Gastrocnemius medialis (tissue), 4 donors: ENCODE data around the gene KCNH3. TPM values are rescaled to one million over a fixed set of nuclear protein-coding genes. Genes with fewer than 3 reads are reported as not detected.

ENCODE experiments used
- ATAC-seq, 2 donors: fragments of 150-250 bp; one replicate each; pipeline ENCODE4 v1.9.1; 2016
- DNase-seq, 2 donors: peaks; one replicate each; pipeline ENCODE4 v3.0.0-alpha.2; 2019
- H3K27ac ChIP-seq, 4 donors: fragments of 200-600 bp; sonication (generic); 1 replicate in 1 of 4; 2 replicates in 3 of 4; pipeline ENCODE4 v1.5.1; 2016 to 2018; ENCODE audit warnings: mild to moderate bottlenecking in 2 of 4, moderate library complexity in 1 of 4
- H3K27me3 ChIP-seq, 3 donors: fragments of 200-600 bp; sonication (generic) in 2 of 3; 1 replicate in 1 of 3; 2 replicates in 2 of 3; pipeline versions ENCODE4 v1.5.1 to v1.6.0; 2016 to 2019; ENCODE audit warnings: mild to moderate bottlenecking in 1 of 3, moderate library complexity in 1 of 3
- H3K36me3 ChIP-seq, 2 donors: fragments of 200-600 bp; sonication (generic) in 1 of 2; one replicate each; pipeline ENCODE4 v1.5.1; 2017 to 2018
- H3K4me1 ChIP-seq, 2 donors: fragments of 200-600 bp; sonication (generic) in 1 of 2; one replicate each; pipeline ENCODE4 v1.5.1; 2016 to 2017; ENCODE audit warnings: mild to moderate bottlenecking in 2 of 2
- H3K4me3 ChIP-seq, 4 donors: fragments of 200-600 bp; sonication (generic) in 3 of 4; 1 replicate in 1 of 4; 2 replicates in 3 of 4; pipeline ENCODE4 v1.5.1; 2016 to 2019; ENCODE audit warnings: mild to moderate bottlenecking in 2 of 4
- H3K9me3 ChIP-seq, 3 donors: fragments of 200-600 bp; sonication (generic) in 2 of 3; 1 replicate in 1 of 3; 2 replicates in 2 of 3; pipeline ENCODE4 v1.5.1; 2016 to 2019
- POLR2A ChIP-seq, 2 donors: fragments of 450-650 bp; IDR thresholded peaks; one replicate each; pipeline ENCODE4 v1.6.1; 2017; ENCODE audit warnings: antibody characterized with exemption in 2 of 2, mild to moderate bottlenecking in 2 of 2, moderate library complexity in 2 of 2
- in situ Hi-C, 4 donors: fragments of 200-750 bp; cut with MboI; loops; one replicate each; pipeline versions ENCODE4 v1.15.0 to v1.8.0; 2017; ENCODE audit warnings: low sequenced_read_pairs in 4 of 4
- intact Hi-C: fragments of 100-400 bp; cut with DNase I; formaldehyde crosslinking; loops from one replicate; pipeline ENCODE4 v1.15.1; 2023; ENCODE audit warnings: low total_unique reads
- total RNA-seq, 4 donors: library from RNA; depleted of rRNA; stranded (reverse); fragments of >200 nt; gene quantifications; one replicate each; pipeline versions ENCODE4 v1.1.0 to v1.2.3, GENCODE V29; 2016
- TF ChIP-seq, protein P1 (sequence below), 5 experiments: fragments of 450-650 bp in 3 of 5; fragments of 200-600 bp in 2 of 5; sonication (generic) in 2 of 5; IDR thresholded peaks in 4 of 5; conservative IDR thresholded peaks in 1 of 5; 1 replicate in 4 of 5; 2 replicates in 1 of 5; pipeline ENCODE4 v1.5.1; 2016 to 2019; ENCODE audit warnings: antibody characterized with exemption in 5 of 5, mild to moderate bottlenecking in 3 of 5, moderate library complexity in 3 of 5

Gene KCNH3
- total RNA-seq, 4 donors from 2014 or later = not detected

DNA sequence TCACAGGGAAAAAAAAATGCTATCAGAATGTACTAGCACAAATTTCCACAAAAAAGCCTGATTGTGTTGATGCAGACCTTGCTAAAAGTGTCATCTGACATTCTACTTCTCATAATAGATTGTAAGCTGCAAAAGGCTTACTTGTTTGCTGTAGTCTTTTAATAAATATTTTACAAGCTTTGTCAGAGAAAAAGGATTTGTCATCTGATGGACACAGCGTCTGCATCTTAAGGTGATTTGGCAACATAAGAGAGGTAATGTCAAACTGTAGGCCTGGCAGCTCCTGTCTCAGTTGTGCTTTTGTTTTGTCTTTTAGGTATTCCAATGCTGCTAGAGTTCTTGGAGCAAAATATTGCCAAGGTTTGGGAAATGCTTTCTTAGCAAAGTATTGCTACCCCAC lies 26.3 kb upstream of the KCNH3 start:
- intact Hi-C loops = no loop called here
- H3K9me3 ChIP-seq = no peaks in the 10 kb centered on the region
- in situ Hi-C loops = loop anchor here in 2 of 4 donors (10.0 kb wide), 1 partner anchor 158 kb away; no protein-coding TSS in a partner anchor
- H3K36me3 ChIP-seq = peaks cover 0 to 6% of the 10 kb centered on the region in 2 donors
- ATAC-seq (no peak), DNase-seq (no peak)
- TF ChIP-seq POLR2A (IDR thresholded peaks at IDR 0.05) = no peak
- TF ChIP-seq, protein P1, sequence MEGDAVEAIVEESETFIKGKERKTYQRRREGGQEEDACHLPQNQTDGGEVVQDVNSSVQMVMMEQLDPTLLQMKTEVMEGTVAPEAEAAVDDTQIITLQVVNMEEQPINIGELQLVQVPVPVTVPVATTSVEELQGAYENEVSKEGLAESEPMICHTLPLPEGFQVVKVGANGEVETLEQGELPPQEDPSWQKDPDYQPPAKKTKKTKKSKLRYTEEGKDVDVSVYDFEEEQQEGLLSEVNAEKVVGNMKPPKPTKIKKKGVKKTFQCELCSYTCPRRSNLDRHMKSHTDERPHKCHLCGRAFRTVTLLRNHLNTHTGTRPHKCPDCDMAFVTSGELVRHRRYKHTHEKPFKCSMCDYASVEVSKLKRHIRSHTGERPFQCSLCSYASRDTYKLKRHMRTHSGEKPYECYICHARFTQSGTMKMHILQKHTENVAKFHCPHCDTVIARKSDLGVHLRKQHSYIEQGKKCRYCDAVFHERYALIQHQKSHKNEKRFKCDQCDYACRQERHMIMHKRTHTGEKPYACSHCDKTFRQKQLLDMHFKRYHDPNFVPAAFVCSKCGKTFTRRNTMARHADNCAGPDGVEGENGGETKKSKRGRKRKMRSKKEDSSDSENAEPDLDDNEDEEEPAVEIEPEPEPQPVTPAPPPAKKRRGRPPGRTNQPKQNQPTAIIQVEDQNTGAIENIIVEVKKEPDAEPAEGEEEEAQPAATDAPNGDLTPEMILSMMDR (IDR thresholded peaks at IDR 0.05 in 4 of 5, conservative IDR thresholded peaks at IDR 0.05 in 1 of 5) = no peak
- H3K4me1 ChIP-seq = no peaks in the 10 kb centered on the region
- H3K4me3 ChIP-seq = no peak overlapping the region
- no peaks in the 10 kb centered on the region for H3K27me3 ChIP-seq
- no peak overlapping the region for H3K27ac ChIP-seq

DNA sequence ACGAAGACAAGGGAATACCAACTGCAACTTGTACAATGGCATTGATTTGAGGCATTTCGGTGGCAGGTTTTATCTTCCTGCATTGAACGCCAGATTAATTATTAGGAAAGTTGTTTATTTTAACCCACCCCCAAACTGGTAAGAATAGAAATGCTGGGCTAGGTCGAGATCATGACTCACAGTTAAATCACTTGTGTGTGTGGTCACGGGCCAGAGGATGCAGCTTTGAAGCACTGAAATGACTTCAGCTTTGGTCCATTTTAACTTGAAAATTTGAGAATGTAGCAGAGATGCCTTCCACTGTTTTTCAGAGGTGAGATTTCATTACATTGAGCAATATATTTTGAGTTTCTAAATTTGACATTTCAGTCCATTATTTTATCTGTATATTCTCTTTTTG lies 23.6 kb upstream of the KCNH3 start:
- Histone ChIP-seq H3K27me3 (no peaks in the 10 kb centered on the region), H3K27ac (no peak overlapping the region), H3K9me3 (no peaks in the 10 kb centered on the region), H3K4me1 (no peaks in the 10 kb centered on the region), H3K36me3 (peaks cover 0 to 16% of the 10 kb centered on the region in 2 donors), H3K4me3 (no peak overlapping the region)
- no peak for ATAC-seq
- intact Hi-C loops = no loop called here
- TF ChIP-seq, protein P1 (IDR thresholded peaks at IDR 0.05 in 4 of 5, conservative IDR thresholded peaks at IDR 0.05 in 1 of 5) = no peak
- no peak for TF ChIP-seq POLR2A (IDR thresholded peaks at IDR 0.05)
- no peak for DNase-seq
- in situ Hi-C loops = loop anchor here (5.0 to 10.0 kb wide), 2 partner anchors 153 to 160 kb away; no protein-coding TSS in a partner anchor

DNA sequence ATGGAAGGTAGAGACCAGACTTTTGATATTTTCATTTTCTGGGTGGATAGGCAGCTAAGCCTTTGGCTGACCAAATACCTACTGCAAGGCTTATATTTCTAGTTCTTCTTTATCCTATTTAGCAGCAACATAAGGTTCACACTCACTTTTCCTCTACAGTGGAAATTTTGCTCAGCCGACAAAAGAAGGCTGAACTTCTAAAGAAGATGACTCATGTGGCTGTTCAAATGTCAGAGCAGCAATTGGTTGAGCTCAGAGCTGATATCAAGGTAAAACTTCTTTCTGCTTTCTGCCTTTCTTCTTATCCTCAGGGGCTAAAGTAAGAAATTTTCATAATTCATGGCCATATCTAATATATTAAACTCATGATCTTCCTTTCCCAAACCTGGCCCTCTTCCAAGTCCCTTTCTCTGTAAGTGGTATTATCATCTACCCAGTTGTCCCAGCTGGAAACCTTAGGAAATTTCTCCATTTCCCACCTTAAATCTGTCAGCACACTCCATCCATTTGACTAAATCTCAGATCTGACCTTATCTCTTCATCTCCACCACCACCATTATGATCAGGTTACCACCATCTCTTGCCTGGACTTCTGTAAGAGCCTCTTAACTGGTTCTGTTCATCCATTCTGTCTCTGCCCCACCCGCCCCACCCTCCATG lies 19.8 kb upstream of the KCNH3 start:
- intact Hi-C loops (no loop called here), in situ Hi-C loops (loop anchor here (5.0 to 10.0 kb wide), 2 partner anchors 157 to 164 kb away; no protein-coding TSS in a partner anchor)
- H3K4me1 ChIP-seq = no peaks in the 10 kb centered on the region
- no peak for DNase-seq
- H3K27me3 ChIP-seq = no peaks in the 10 kb centered on the region
- no peak for ATAC-seq
- peaks cover 0 to 41% of the 10 kb centered on the region in 2 donors for H3K36me3 ChIP-seq
- H3K27ac ChIP-seq = no peak overlapping the region
- H3K9me3 ChIP-seq = no peaks in the 10 kb centered on the region
- no peak overlapping the region for H3K4me3 ChIP-seq
- no peak for TF ChIP-seq POLR2A (IDR thresholded peaks at IDR 0.05)
- TF ChIP-seq, protein P1 (IDR thresholded peaks at IDR 0.05 in 4 of 5, conservative IDR thresholded peaks at IDR 0.05 in 1 of 5) = no peak

DNA sequence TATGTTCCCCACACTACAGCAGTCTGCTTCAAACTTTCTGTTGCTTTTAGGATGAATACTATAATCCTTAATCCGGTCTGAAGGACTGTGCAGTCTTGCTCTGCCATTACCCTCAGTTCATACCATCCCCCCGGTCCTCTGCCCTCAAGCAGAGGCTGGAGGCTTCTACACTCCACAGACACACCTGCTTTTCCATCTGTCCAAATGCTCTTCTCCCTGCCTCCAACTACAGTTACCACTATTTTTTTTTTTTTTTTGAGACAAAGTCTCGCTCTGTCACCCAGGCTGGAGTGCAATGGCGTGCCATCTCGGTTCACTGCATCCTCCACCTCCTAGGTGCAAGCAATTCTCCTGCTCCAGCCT lies 19.3 kb upstream of the KCNH3 start:
- H3K36me3 ChIP-seq = peaks cover 0 to 43% of the 10 kb centered on the region in 2 donors
- intact Hi-C loops = no loop called here
- TF ChIP-seq, protein P1 (IDR thresholded peaks at IDR 0.05 in 4 of 5, conservative IDR thresholded peaks at IDR 0.05 in 1 of 5) = no peak
- TF ChIP-seq POLR2A (IDR thresholded peaks at IDR 0.05) = no peak
- in situ Hi-C loops = loop anchor here (5.0 to 10.0 kb wide), 2 partner anchors 157 to 165 kb away; no protein-coding TSS in a partner anchor
- no peak for ATAC-seq
- H3K27me3 ChIP-seq = no peaks in the 10 kb centered on the region
- no peaks in the 10 kb centered on the region for H3K4me1 ChIP-seq
- H3K9me3 ChIP-seq = no peaks in the 10 kb centered on the region
- no peak overlapping the region for H3K4me3 ChIP-seq
- DNase-seq = no peak
- H3K27ac ChIP-seq = no peak overlapping the region
